CD14-positive monocyte (primary cell): ENCODE data around the gene RAB7B. TPM values are rescaled to one million over a fixed set of nuclear protein-coding genes. Genes with fewer than 3 reads are reported as not detected.

Experiments used
- DNase-seq, 3 donors: peaks; one replicate each; pipeline ENCODE4 v3.0.0-alpha.2; 2011 to 2022
- H2AFZ ChIP-seq: 2 replicates; pipeline ENCODE4 v1.6.0; 2012; ENCODE audit warnings: mild to moderate bottlenecking, low read depth, low read length, inconsistent platforms; ENCODE audit not compliant: insufficient read depth, poor library complexity, severe bottlenecking
- H3K27ac ChIP-seq, 2 donors: 1 replicate in 1 of 2; 2 replicates in 1 of 2; pipeline ENCODE4 v1.5.1; 2012 to 2013; ENCODE audit warnings: low read length in 2 of 2, control low read depth in 1 of 2, inconsistent platforms in 1 of 2, low read depth in 1 of 2, mild to moderate bottlenecking in 1 of 2
- H3K27me3 ChIP-seq, 2 donors: one replicate each; pipeline versions ENCODE4 v1.6.0 to v1.6.1; 2011 to 2013; ENCODE audit warnings: low read length in 2 of 2; ENCODE audit not compliant: control insufficient read depth in 2 of 2, insufficient read depth in 2 of 2
- H3K36me3 ChIP-seq, 2 donors: replicated peaks in 1 of 2; 1 replicate in 1 of 2; 2 replicates in 1 of 2; pipeline versions ENCODE4 v1.5.1 to v1.6.1; 2012 to 2013; ENCODE audit warnings: low read length in 2 of 2, control low read depth in 1 of 2, inconsistent platforms in 1 of 2, mild to moderate bottlenecking in 1 of 2; ENCODE audit not compliant: insufficient read depth in 2 of 2, control insufficient read depth in 1 of 2
- H3K4me1 ChIP-seq, 2 donors: 1 replicate in 1 of 2; 2 replicates in 1 of 2; pipeline versions ENCODE4 v1.5.1 to v1.6.1; 2012 to 2013; ENCODE audit warnings: low read length in 2 of 2, control low read depth in 1 of 2, inconsistent platforms in 1 of 2, mild to moderate bottlenecking in 1 of 2, moderate library complexity in 1 of 2; ENCODE audit not compliant: insufficient read depth in 2 of 2, control insufficient read depth in 1 of 2
- H3K4me2 ChIP-seq: replicated peaks from 2 replicates; pipeline ENCODE3; 2012; ENCODE audit warnings: low read length, moderate library complexity, mild to moderate bottlenecking; ENCODE audit not compliant: poor library complexity, severe bottlenecking; ENCODE audit errors: extremely low read depth
- H3K4me3 ChIP-seq, 3 experiments: fragments of 200-600 bp in 1 of 3; sonication (generic) in 1 of 3; replicated peaks in 1 of 3; 1 replicate in 2 of 3; 2 replicates in 1 of 3; pipeline ENCODE4 v1.5.1; 2011 to 2013; ENCODE audit warnings: low read length in 3 of 3, mild to moderate bottlenecking in 3 of 3, control low read depth in 2 of 3, low read depth in 2 of 3, inconsistent platforms in 1 of 3, moderate library complexity in 1 of 3
- H3K79me2 ChIP-seq: 2 replicates; pipeline ENCODE4 v1.6.0; 2012; ENCODE audit warnings: mild to moderate bottlenecking, control low read depth, inconsistent platforms, low read length, moderate library complexity; ENCODE audit not compliant: insufficient read depth
- H3K9ac ChIP-seq: 2 replicates; pipeline ENCODE4 v1.6.0; 2017; ENCODE audit warnings: low read length, mild to moderate bottlenecking; ENCODE audit not compliant: insufficient read depth, poor library complexity, severe bottlenecking
- H3K9me3 ChIP-seq, 2 donors: replicated peaks in 1 of 2; 1 replicate in 1 of 2; 2 replicates in 1 of 2; pipeline versions ENCODE4 v1.5.1 to v1.6.1; 2012 to 2013; ENCODE audit warnings: low read length in 2 of 2, control low read depth in 1 of 2; ENCODE audit not compliant: control insufficient read depth in 1 of 2, insufficient read depth in 1 of 2
- H4K20me1 ChIP-seq: 2 replicates; pipeline ENCODE4 v1.6.0; 2012; ENCODE audit warnings: mild to moderate bottlenecking, low read length, control low read depth, moderate library complexity; ENCODE audit not compliant: insufficient read depth
- H3K27ac Mint-ChIP-seq, 7 donors: one replicate each; pipeline ENCODE4 v1.8.0; 2020; ENCODE audit warnings: mild to moderate bottlenecking in 7 of 7, mixed read lengths in 7 of 7, moderate library complexity in 6 of 7, inconsistent platforms in 2 of 7
- H3K27me3 Mint-ChIP-seq, 3 donors: one replicate each; pipeline ENCODE4 v1.8.0; 2021 to 2022; ENCODE audit warnings: low read depth in 3 of 3, mild to moderate bottlenecking in 3 of 3, mixed read lengths in 3 of 3, moderate library complexity in 3 of 3, inconsistent platforms in 1 of 3
- H3K36me3 Mint-ChIP-seq, 2 donors: one replicate each; pipeline ENCODE4 v1.8.0; 2020; ENCODE audit warnings: mixed read lengths in 2 of 2, inconsistent platforms in 1 of 2, mild to moderate bottlenecking in 1 of 2
- H3K4me1 Mint-ChIP-seq: one replicate; pipeline ENCODE4 v1.8.0; 2020; ENCODE audit warnings: mild to moderate bottlenecking, mixed read lengths
- H3K4me3 Mint-ChIP-seq, 2 donors: one replicate each; pipeline ENCODE4 v1.8.0; 2020; ENCODE audit warnings: mild to moderate bottlenecking in 2 of 2, mixed read lengths in 2 of 2, moderate library complexity in 1 of 2
- H3K9me3 Mint-ChIP-seq, 7 donors: one replicate each; pipeline ENCODE4 v1.8.0; 2020 to 2022; ENCODE audit warnings: mixed read lengths in 7 of 7, mild to moderate bottlenecking in 6 of 7, moderate library complexity in 6 of 7, inconsistent platforms in 2 of 7
- CTCF ChIP-seq: fragments of 200-600 bp; IDR thresholded peaks from one replicate; pipeline ENCODE4 v1.8.0; 2022; ENCODE audit warnings: antibody characterized with exemption, mild to moderate bottlenecking
- WGBS: methylation state at CpG from one replicate; pipeline ENCODE4 v1.1.5; 2013; ENCODE audit warnings: missing lambda C conversion rate; ENCODE audit not compliant: insufficient coverage; 5-methylcytosine and 5-hydroxymethylcytosine counted together
- intact Hi-C, 2 donors: fragments of 100-400 bp; cut with micrococcal nuclease; formaldehyde crosslinking; loops; one replicate each; pipeline versions ENCODE4 v1.15.0 to v1.15.1; 2023
- polyA plus RNA-seq, 3 donors: library from polyadenylated mRNA; depleted of rRNA in 1 of 3; unstranded in 2 of 3; stranded (reverse) in 1 of 3; fragments of 300-500 nt in 2 of 3; fragments of >200 nt in 1 of 3; fragmentation: Illumina TruSeq in 2 of 3; gene quantifications; 1 replicate in 2 of 3; 2 replicates in 1 of 3; pipeline ENCODE4 v1.2.3, GENCODE V29; 2012 to 2021

Gene RAB7B
- polyA plus RNA-seq, 3 donors, result 0.41 to 0.52 (median 0.47) TPM

GRCh38 chr1:205993068-205993467 is 10.1 kb downstream of the RAB7B start:
- H2AFZ ChIP-seq, result no peak overlapping the region
- no peak overlapping the region for H3K4me2 ChIP-seq
- no peaks in the 10 kb centered on the region for H4K20me1 ChIP-seq
- Mint-ChIP-seq H3K9me3 (peaks cover 6 to 12% (median 7%) of the 10 kb centered on the region in 7 donors), H3K27me3 (peaks cover 0 to 6% (median 0%) of the 10 kb centered on the region in 3 donors), H3K4me3 (no peak overlapping the region), H3K36me3 (peaks cover 0 to 18% of the 10 kb centered on the region in 2 donors), H3K27ac (peak overlapping the region in 1 of 7 donors; percentile 12), H3K4me1 (peaks cover 14% of the 10 kb centered on the region)
- H3K9ac ChIP-seq, result no peak overlapping the region
- no peak overlapping the region for H3K27ac ChIP-seq
- 100% methylated on average over 1 of the region's 1 CpG for WGBS
- intact Hi-C loops, result no loop called here
- H3K4me1 ChIP-seq, result no peaks in the 10 kb centered on the region
- TF ChIP-seq CTCF, result no peak
- H3K36me3 ChIP-seq, result no peaks in the 10 kb centered on the region
- no peak for DNase-seq
- H3K79me2 ChIP-seq, result no peaks in the 10 kb centered on the region
- H3K27me3 ChIP-seq, result no peaks in the 10 kb centered on the region
- H3K4me3 ChIP-seq, result no peak overlapping the region
- peaks cover 0 to 4% of the 10 kb centered on the region in 2 donors for H3K9me3 ChIP-seq

- peaks cover 4 to 11% (median 7%) of the 10 kb centered on the region in 7 donors for H3K9me3 Mint-ChIP-seq
- WGBS, result 98% methylated on average over 12 of the region's 14 CpGs
- H3K27me3 ChIP-seq, result no peaks in the 10 kb centered on the region
Observed at GRCh38 chr1:205992218-205992882, 10.8 kb downstream of the RAB7B start.

More at GRCh38 chr1:205992218-205992882, 10.8 kb downstream of the RAB7B start:
- Histone ChIP-seq H3K79me2 (no peaks in the 10 kb centered on the region), H3K9ac (no peak overlapping the region), H3K4me2 (no peak overlapping the region), H2AFZ (no peak overlapping the region), H3K9me3 (peaks cover 0 to 4% of the 10 kb centered on the region in 2 donors), H3K36me3 (no peaks in the 10 kb centered on the region), H3K4me1 (no peaks in the 10 kb centered on the region), H4K20me1 (no peaks in the 10 kb centered on the region), H3K27ac (no peak overlapping the region), H3K4me3 (no peak overlapping the region)
- H3K27me3 Mint-ChIP-seq, result peaks cover 0 to 6% (median 0%) of the 10 kb centered on the region in 3 donors
- no peak overlapping the region for H3K27ac Mint-ChIP-seq
- intact Hi-C loops, result no loop called here
- DNase-seq, result no peak
- H3K4me1 Mint-ChIP-seq, result peaks cover 14% of the 10 kb centered on the region
- no peak for TF ChIP-seq CTCF
- H3K4me3 Mint-ChIP-seq, result no peak overlapping the region
- H3K36me3 Mint-ChIP-seq, result peaks cover 0 to 18% of the 10 kb centered on the region in 2 donors
